HEK293 (cell line): ENCODE measurements around the gene RPS6KA4.

Experiments
- CTCF ChIA-PET: fragments of 350-600 bp; formaldehyde crosslinking; extraction: SDS; loops from one replicate; lab custom pipeline; 2021; ENCODE audit warnings: antibody characterized with exemption; lab: Yijun Ruan, JAX
- POLR2A ChIA-PET: fragments of 300-600 bp; formaldehyde crosslinking; extraction: SDS; loops from one replicate; lab custom pipeline; 2020; ENCODE audit warnings: antibody characterized with exemption, inconsistent platforms; lab: Yijun Ruan, JAX
- H3K27ac ChIP-seq: fragments of 200-500 bp; sonication (Bioruptor generic); 2 replicates; pipeline ENCODE4 v1.5.1; 2014; ENCODE audit warnings: low read depth, low read length, control low read depth, inconsistent platforms; ENCODE audit errors: extremely low read depth
- H3K36me3 ChIP-seq, 2 experiments: fragments of 200-500 bp in 1 of 2; sonication (Bioruptor generic) in 1 of 2; 1 replicate in 1 of 2; 2 replicates in 1 of 2; pipeline ENCODE4 v1.5.1; 2014 to 2017; ENCODE audit warnings: inconsistent platforms in 2 of 2, low read length in 2 of 2; ENCODE audit not compliant: control insufficient read depth in 2 of 2, insufficient read depth in 1 of 2
- H3K4me1 ChIP-seq: fragments of 200-500 bp; sonication (Bioruptor generic); 2 replicates; pipeline ENCODE4 v1.5.1; 2014; ENCODE audit warnings: mild to moderate bottlenecking, low read length, inconsistent platforms; ENCODE audit not compliant: control insufficient read depth, insufficient read depth
- H3K4me3 ChIP-seq: 2 replicates; pipeline ENCODE4 v1.5.1; 2011; ENCODE audit warnings: low read depth, mild to moderate bottlenecking, control low read depth, low read length, moderate library complexity
- H3K9me3 ChIP-seq: fragments of 200-500 bp; sonication (Bioruptor generic); 2 replicates; pipeline ENCODE4 v1.5.1; 2014; ENCODE audit warnings: low read depth, low read length, inconsistent platforms; ENCODE audit not compliant: control insufficient read depth, insufficient read depth
- BCL6B ChIP-seq: fragments of 450-650 bp; formaldehyde crosslinking; IDR thresholded peaks from 2 replicates; pipeline ENCODE4 v1.5.1; 2017; ENCODE audit warnings: missing biosample characterization, missing genetic modification characterization
- CTCF ChIP-seq: fragments of 450-650 bp; formaldehyde crosslinking; IDR thresholded peaks from 2 replicates; pipeline ENCODE4 v1.5.1; 2016; ENCODE audit warnings: missing biosample characterization, missing genetic modification characterization
- GLIS1 ChIP-seq: fragments of 450-650 bp; formaldehyde crosslinking; IDR thresholded peaks from 2 replicates; pipeline ENCODE4 v1.5.1; 2016; ENCODE audit warnings: missing biosample characterization, missing genetic modification characterization
- HOXD13 ChIP-seq: sonication (generic); formaldehyde crosslinking; IDR thresholded peaks from 2 replicates; pipeline ENCODE4 v1.8.0; 2022; ENCODE audit warnings: missing genetic modification reagents, borderline replicate concordance
- IKZF3 ChIP-seq: fragments of 450-650 bp; IDR thresholded peaks from 2 replicates; pipeline ENCODE4 v1.5.0; 2018; ENCODE audit warnings: missing biosample characterization, mild to moderate bottlenecking, missing genetic modification characterization, moderate library complexity
- KLF1 ChIP-seq: fragments of 450-650 bp; formaldehyde crosslinking; IDR thresholded peaks from 2 replicates; pipeline ENCODE4 v1.5.1; 2016; ENCODE audit warnings: missing biosample characterization, missing genetic modification characterization
- KLF17 ChIP-seq: fragments of 450-650 bp; formaldehyde crosslinking; IDR thresholded peaks from 2 replicates; pipeline ENCODE4 v1.5.1; 2016; ENCODE audit warnings: missing biosample characterization, missing genetic modification characterization
- OSR2 ChIP-seq: fragments of 450-650 bp; formaldehyde crosslinking; IDR thresholded peaks from 2 replicates; pipeline ENCODE4 v1.5.1; 2016; ENCODE audit warnings: missing biosample characterization, missing genetic modification characterization
- PBX3 ChIP-seq: sonication (generic); formaldehyde crosslinking; IDR thresholded peaks from 2 replicates; pipeline ENCODE4 v1.8.1; 2022; ENCODE audit warnings: mild to moderate bottlenecking, moderate library complexity, missing genetic modification reagents
- PRDM1 ChIP-seq: fragments of 450-650 bp; formaldehyde crosslinking; IDR thresholded peaks from 2 replicates; pipeline ENCODE4; 2016; ENCODE audit warnings: missing biosample characterization, missing genetic modification characterization
- SP2 ChIP-seq: fragments of 450-650 bp; formaldehyde crosslinking; IDR thresholded peaks from 2 replicates; pipeline ENCODE4 v1.5.1; 2016; ENCODE audit warnings: missing biosample characterization, missing genetic modification characterization
- ZBTB17 ChIP-seq: fragments of 450-650 bp; formaldehyde crosslinking; IDR thresholded peaks from 2 replicates; pipeline ENCODE4 v1.5.1; 2016; ENCODE audit warnings: missing biosample characterization, missing genetic modification characterization
- ZBTB6 ChIP-seq: fragments of 450-650 bp; formaldehyde crosslinking; IDR thresholded peaks from 2 replicates; pipeline ENCODE4 v1.5.1; 2017; ENCODE audit warnings: missing biosample characterization, missing genetic modification characterization
- ZFP69B ChIP-seq: fragments of 450-650 bp; formaldehyde crosslinking; IDR thresholded peaks from 2 replicates; pipeline ENCODE4 v1.5.1; 2016; ENCODE audit warnings: missing biosample characterization, missing genetic modification characterization
- ZIC2 ChIP-seq: fragments of 450-650 bp; formaldehyde crosslinking; IDR thresholded peaks from 2 replicates; pipeline ENCODE4 v1.5.1; 2016; ENCODE audit warnings: missing biosample characterization, missing genetic modification characterization
- ZNF266 ChIP-seq: fragments of 450-650 bp; formaldehyde crosslinking; IDR thresholded peaks from 2 replicates; pipeline ENCODE4 v1.5.1; 2016; ENCODE audit warnings: missing biosample characterization, missing genetic modification characterization, low read depth
- ZNF354C ChIP-seq: fragments of 450-650 bp; formaldehyde crosslinking; IDR thresholded peaks from 2 replicates; pipeline ENCODE4 v1.5.1; 2016; ENCODE audit warnings: missing biosample characterization, missing genetic modification characterization, low read depth, borderline replicate concordance
- ZNF394 ChIP-seq: fragments of 450-650 bp; formaldehyde crosslinking; IDR thresholded peaks from 2 replicates; pipeline ENCODE4 v1.5.1; 2016; ENCODE audit warnings: missing biosample characterization, missing genetic modification characterization, mild to moderate bottlenecking, moderate library complexity, borderline replicate concordance
- ZNF398 ChIP-seq: fragments of 450-650 bp; formaldehyde crosslinking; IDR thresholded peaks from 2 replicates; pipeline ENCODE4 v1.5.1; 2017; ENCODE audit warnings: missing biosample characterization, missing genetic modification characterization
- ZNF510 ChIP-seq: fragments of 450-650 bp; formaldehyde crosslinking; IDR thresholded peaks from 2 replicates; pipeline ENCODE4 v1.5.1; 2018; ENCODE audit warnings: mild to moderate bottlenecking, missing genetic modification characterization, missing biosample characterization; ENCODE audit not compliant: insufficient replicate concordance
- ZNF544 ChIP-seq: fragments of 450-650 bp; formaldehyde crosslinking; IDR thresholded peaks from 2 replicates; pipeline ENCODE4 v1.5.0; 2017; ENCODE audit warnings: missing biosample characterization, missing genetic modification characterization
- ZNF560 ChIP-seq: fragments of 450-650 bp; formaldehyde crosslinking; IDR thresholded peaks from 2 replicates; pipeline ENCODE4 v1.5.1; 2017; ENCODE audit warnings: missing biosample characterization, missing genetic modification characterization, borderline replicate concordance
- ZNF596 ChIP-seq: fragments of 450-650 bp; IDR thresholded peaks from 2 replicates; pipeline ENCODE4 v1.5.0; 2018; ENCODE audit warnings: missing biosample characterization, mild to moderate bottlenecking, missing genetic modification characterization, moderate library complexity
- ZNF707 ChIP-seq: fragments of 450-650 bp; formaldehyde crosslinking; IDR thresholded peaks from 2 replicates; pipeline ENCODE4 v1.5.1; 2016; ENCODE audit warnings: missing biosample characterization, missing genetic modification characterization

RPS6KA4 gene

GRCh38 chr11:64313491-64314145 is 45.3 kb upstream of the RPS6KA4 start:
- no peaks in the 10 kb centered on the region for H3K4me1 ChIP-seq
- CTCF ChIA-PET: interaction anchor here (1.6 to 2.2 kb wide), 2 partner anchors 9 to 41 kb away, joined by 5 to 7 read pairs; no protein-coding TSS in a partner anchor
- H3K9me3 ChIP-seq: no peaks in the 10 kb centered on the region
- POLR2A ChIA-PET: interaction anchor here (0.7 kb wide), 1 partner anchor 109 kb away, joined by 3 read pairs; no protein-coding TSS in a partner anchor
- H3K36me3 ChIP-seq: peaks cover 0 to 31% of the 10 kb centered on the region in 2 experiments; a peak in 1 of 3 replicates
- no peak for TF ChIP-seq PBX3 (CRISPR knock-in tag)
- 0 out of 2 replicates have a peak, but pooled peaks have one; percentile 26 for TF ChIP-seq KLF1 (tag by site-specific recombination)
- TF ChIP-seq ZNF398 (tag by site-specific recombination): peak; percentile 23; the same call in 1 of the 2 replicates
- TF ChIP-seq OSR2 (tag by site-specific recombination): no peak
- peak; percentile 66 for TF ChIP-seq GLIS1 (tag by site-specific recombination)
- 0 out of 2 replicates have a peak, but pooled peaks have one; percentile 22 for TF ChIP-seq SP2 (tag by site-specific recombination)
- TF ChIP-seq BCL6B (tag by site-specific recombination): no peak
- TF ChIP-seq ZIC2 (tag by site-specific recombination): peak; percentile 92
- TF ChIP-seq KLF17 (tag by site-specific recombination): peak; percentile 61; the same call in 1 of the 2 replicates
- no peak for TF ChIP-seq PRDM1 (tag by site-specific recombination)
- no peak for TF ChIP-seq ZBTB6 (tag by site-specific recombination)
- H3K4me3 ChIP-seq: no peak overlapping the region
- no peak overlapping the region for H3K27ac ChIP-seq

GRCh38 chr11:64314146-64314804 is 44.7 kb upstream of the RPS6KA4 start:
- CTCF ChIA-PET: interaction anchor here (1.6 to 5.0 kb wide), 3 partner anchors 10 to 41 kb away, joined by 5 to 85 read pairs (median 7); no protein-coding TSS in a partner anchor
- POLR2A ChIA-PET: interaction anchor here (0.7 kb wide), 1 partner anchor 110 kb away, joined by 3 read pairs; no protein-coding TSS in a partner anchor
- H3K9me3 ChIP-seq: no peaks in the 10 kb centered on the region
- no peak overlapping the region for H3K27ac ChIP-seq
- no peaks in the 10 kb centered on the region for H3K4me1 ChIP-seq
- peaks cover 0 to 31% of the 10 kb centered on the region in 2 experiments; a peak in 1 of 3 replicates for H3K36me3 ChIP-seq
- no peak overlapping the region for H3K4me3 ChIP-seq
- no peak for TF ChIP-seq OSR2 (tag by site-specific recombination)
- no peak for TF ChIP-seq ZNF707 (tag by site-specific recombination)
- TF ChIP-seq ZNF596: no peak
- TF ChIP-seq CTCF (tag by site-specific recombination): no peak
- TF ChIP-seq ZNF544: no peak
- TF ChIP-seq ZNF266 (tag by site-specific recombination): no peak
- TF ChIP-seq IKZF3: peak; percentile 35; the same call in 1 of the 2 replicates
- peak; percentile 59 for TF ChIP-seq ZBTB17 (tag by site-specific recombination)
- TF ChIP-seq ZFP69B (tag by site-specific recombination): no peak
- TF ChIP-seq ZNF560 (tag by site-specific recombination): no peak
- TF ChIP-seq ZNF394 (tag by site-specific recombination): no peak
- TF ChIP-seq HOXD13 (CRISPR knock-in tag): no peak
- TF ChIP-seq ZNF510 (tag by site-specific recombination): no peak
- no peak for TF ChIP-seq ZNF354C (tag by site-specific recombination)
